HG02981 (cell line): Measurements from ENCODE around the gene RPEL1.
"Not testable (repeated sequence)": the region's sequence is repeated elsewhere in the genome, so short reads cannot be mapped to it uniquely, and the experiment has no call there.

Source experiments
- ATAC-seq: cut with Tn5 transposase; IDR thresholded peaks from one replicate; pipeline ENCODE4 v1.9.1; 2021; ENCODE audit warnings: mild to moderate bottlenecking, moderate library complexity; ENCODE audit not compliant: unreplicated experiment

Gene RPEL1

GRCh38 chr10:103245587-103245986 lies at the start of gene RPEL1:
Gene RPEL1, plus strand, starts transcription at chr10:103245887. Its CDS starts 110 bp downstream, at chr10:103245997.
- not testable (repeated sequence) for ATAC-seq

DNA sequence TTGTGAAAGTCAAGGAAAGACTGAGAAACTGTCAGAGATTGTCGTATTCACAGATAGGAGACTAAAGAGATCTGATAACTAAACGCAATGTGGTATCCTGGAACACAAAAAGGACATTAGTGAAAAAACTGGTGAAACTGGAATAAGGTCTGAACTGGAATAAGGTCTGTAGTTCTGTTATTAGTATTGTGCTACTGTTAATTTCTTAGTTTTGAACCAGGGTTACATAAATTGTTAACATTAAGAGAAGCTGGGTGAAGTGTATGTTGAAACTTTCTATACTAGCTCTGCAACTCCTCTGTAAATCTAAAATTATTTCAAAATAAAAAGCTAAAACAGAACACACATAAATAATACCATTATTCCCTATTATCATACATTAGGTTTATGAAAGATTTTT lies 49.2 kb upstream of the RPEL1 start:
- ATAC-seq: no peak

DNA sequence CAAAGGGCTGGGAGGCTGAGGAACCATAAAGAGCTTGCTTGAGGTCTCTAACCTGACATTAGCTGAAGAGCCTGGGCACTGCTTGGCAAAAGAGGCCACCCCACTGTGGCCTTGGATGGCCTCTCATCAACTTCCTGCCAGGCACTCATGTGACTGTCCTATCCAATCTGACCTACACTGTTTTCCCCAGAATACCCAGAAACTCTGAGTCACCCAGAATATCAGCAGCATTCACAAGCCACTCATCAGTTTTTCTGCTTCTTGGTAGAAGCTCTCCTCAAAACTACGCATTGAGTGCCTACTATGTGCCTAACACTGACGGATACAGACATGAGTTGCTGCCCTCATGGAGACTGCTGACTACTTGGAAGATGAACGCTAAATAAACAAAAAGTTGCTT lies 48.5 kb upstream of the RPEL1 start:
- ATAC-seq: no peak

DNA sequence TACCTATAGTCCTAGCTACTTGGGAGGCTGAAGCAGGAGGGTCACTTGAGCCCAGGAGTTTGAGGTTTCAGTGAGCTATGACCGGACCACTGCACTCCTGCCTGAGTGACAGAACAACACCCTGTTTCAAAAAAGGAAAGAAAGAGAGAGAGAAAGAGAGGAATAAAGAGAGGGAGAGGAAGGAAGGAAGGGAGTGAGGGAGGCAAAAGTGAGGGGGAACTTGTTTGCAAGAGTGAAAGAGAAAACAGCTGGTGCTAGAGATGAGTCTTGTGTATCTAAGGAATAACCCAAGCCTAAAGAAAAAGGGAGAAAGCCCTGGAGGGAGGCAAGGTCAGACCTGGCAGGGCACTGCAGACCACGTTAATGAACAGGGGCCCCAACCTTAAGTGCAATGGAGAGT lies 47.8 kb upstream of the RPEL1 start:
- no peak for ATAC-seq

DNA sequence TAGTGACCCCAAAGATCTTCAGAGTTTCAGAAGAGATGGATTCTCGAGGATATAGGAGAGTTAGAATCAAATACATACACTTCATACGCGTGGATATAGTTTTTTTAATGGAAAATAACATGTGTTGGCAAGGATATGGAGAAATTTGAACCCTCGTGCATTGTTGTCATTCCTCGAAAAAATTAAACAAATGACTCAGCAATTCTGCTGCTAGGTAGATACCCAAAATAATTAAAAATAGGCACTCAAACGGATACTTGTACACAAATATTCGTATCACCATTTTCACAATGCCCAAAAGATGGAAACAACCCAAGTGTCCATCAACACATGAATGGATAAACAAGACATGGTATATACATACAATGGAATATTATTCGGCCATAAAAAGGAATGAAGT lies 47.0 kb upstream of the RPEL1 start:
- ATAC-seq: no peak

DNA sequence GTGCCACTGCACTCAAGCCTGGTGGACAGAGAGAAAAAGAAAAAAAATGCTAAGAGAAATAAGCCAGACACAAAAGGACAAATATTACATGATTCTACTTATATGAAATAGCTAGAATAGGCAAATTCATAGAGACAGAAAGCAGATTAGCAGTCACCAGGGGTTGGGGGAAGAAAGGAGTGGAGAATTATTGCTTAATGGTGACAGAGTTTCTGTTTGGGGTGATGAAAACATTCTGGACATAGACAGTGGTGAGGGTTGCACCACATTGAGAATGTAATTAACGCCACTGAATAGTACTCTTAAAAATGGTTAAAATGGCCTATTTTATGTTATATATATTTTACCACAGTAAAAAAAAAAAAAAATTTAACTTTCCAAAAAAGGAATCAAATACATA lies 46.2 kb upstream of the RPEL1 start:
- no peak for ATAC-seq

DNA sequence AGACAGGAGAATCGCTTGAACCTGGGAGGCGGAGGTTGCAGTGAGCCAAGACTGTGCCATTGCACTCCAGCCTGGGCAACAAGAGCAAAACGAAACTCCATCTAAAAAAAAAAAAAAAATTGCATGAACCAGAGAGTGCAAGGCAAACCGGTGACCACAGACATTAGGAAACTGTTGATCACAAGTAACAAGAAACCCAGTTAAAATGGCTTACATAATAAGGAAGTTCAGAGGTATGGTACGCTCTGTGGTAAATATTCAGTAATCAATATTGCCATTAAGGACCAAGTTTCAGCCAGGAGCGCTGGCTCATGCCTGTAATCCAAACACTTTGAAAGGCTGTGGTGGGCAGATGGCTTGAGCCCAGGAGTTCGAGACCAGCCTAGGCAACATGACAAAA lies 43.4 kb upstream of the RPEL1 start:
- no peak for ATAC-seq

DNA sequence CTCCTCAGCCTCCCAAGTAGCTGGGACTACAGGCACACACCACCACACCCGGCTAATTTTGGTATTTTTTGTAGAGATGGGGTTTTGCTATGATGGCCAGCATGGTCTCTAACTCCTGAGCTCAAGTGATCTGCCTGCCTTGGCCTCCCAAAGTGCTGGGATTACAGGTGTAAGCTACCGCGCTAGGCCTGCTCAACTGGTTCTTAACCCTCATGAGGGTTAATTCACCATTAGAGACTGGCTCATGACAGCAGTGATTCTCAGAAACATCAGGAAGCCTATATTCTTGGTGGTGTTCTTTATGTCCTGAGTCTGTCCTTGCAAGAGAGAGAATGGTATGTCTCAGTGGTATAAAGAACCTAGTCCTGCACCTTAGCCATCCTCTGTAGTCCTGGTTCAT lies 42.2 kb upstream of the RPEL1 start:
- no peak for ATAC-seq

DNA sequence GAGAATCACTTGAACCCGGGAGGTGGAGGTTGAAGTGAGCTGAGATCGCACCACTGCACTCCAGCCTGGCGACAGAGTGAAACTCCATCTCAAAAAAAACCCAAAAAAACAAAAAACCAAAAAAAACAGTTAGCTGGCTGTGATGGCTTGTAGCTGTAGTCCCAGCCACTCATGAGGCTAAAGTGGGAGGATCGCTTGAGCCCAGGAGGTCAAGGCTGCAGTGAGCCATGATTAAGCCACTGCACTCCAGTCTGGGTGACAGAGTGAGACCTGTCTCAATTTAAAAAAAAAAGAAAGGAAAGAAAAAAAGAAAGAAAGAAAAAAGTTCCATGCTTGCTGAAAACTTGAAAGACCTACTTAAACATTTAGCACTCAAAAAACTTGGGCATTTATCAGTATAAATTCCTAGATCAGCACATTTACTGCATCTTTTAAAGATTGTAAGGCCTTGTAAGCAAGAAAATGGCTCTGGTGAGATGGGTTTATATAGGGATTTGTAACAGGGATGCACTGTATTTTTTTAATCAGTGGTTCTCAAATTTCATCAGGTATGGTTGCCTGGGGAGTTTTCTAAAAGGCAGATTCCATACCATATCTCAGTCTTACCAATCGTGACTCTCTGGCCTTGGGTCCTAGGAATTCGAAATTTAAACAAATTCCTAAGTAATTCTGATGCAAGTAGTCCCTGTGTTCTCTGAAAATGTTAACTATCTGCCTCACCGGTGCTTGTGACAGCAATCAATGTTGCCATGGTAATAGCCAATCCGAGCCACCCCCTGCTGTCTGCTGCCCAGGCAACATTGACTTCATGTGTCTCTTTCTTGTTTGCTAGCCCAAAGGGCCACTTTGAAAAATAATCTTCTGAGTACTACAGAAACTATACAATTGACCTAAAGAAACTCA lies 41.1 kb upstream of the RPEL1 start:
- ATAC-seq: no peak

DNA sequence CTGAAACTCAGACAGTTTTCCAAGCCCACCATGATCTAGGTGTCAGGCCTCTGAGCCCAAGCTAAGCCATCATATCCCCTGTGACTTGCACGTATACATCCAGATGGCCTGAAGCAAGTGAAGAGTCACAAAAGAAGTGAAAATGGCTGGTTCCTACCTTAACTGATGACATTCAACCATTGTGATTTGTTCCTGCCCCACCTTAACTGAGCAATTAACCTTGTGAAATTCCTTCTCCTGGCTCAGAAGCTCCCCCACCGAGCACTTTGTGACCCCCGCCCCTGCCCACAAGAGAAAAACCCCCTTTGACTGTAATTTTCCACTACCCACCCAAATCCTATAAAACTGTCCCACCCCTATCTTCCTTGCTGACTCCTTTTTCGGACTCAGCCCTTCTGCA lies 40.3 kb upstream of the RPEL1 start:
- not testable (repeated sequence) for ATAC-seq

- not testable (repeated sequence) for ATAC-seq
Measured at GRCh38 chr10:103206715-103207114, 39.0 kb upstream of the RPEL1 start.

DNA sequence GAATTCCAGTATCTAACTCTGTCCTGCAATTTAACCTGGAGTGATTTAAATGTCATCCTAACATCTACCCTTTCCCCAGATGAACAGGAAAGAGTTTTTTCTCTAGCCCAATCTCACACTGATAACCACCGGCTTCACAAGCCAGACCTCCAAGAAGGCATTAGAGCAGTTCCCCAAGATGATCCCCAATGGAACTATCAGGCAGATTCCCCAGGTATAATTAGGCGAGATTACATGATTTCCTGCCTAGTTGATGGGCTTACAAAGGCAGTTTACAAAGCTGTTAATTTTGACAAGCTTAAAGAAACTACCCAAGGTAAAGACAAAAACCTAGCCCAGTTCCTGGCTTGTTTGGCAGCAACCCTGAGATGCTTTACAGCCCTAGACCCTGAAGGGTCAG lies 38.5 kb upstream of the RPEL1 start:
- ATAC-seq: no peak

- not testable (repeated sequence) for ATAC-seq
Measured at GRCh38 chr10:103207643-103208042, 38.0 kb upstream of the RPEL1 start.

GRCh38 chr10:103210262-103210661 lies 35.4 kb upstream of the RPEL1 start:
- not testable (repeated sequence) for ATAC-seq

- no peak for ATAC-seq
Measured at GRCh38 chr10:103215601-103216000, 30.1 kb upstream of the RPEL1 start.

DNA sequence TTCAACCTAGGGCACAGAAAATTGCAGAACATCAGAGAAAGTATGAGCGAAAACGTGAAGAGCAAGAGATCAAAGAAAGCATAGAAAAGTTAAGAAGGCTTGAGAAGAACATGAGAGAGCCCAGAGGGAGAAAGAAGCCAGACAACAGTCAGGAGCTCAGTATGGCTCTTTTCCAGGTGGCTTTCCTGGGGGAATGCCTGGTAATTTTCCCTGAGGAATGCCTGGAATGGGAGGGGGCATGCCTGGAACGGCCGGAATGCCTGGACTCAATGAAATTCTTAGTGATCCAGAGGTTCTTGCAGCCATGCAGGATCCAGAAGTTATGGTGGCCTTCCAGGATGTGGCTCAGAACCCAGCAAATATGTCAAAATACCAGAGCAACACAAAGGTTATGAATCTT lies 29.3 kb upstream of the RPEL1 start:
- not testable (repeated sequence) for ATAC-seq

DNA sequence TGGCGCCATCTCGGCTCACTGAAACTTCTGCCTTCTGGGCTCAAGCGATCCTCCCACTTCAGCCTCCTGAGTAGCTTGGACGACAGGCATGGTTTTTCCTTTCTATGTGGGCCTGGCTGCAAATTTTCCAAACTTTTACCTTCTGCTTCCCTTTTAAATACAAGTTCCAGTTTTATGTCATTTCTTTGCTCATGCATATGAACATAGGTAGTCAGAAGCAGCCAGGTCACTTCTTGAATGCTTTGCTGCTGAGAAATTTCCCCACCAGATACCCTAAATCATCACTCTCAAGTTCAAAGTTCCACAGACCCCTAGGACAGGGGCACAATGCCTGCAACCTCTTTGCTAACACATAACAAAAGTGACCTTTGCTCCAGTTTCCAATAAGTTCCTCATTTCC lies 21.6 kb upstream of the RPEL1 start:
- ATAC-seq: no peak

- not testable (repeated sequence) for ATAC-seq
Measured at GRCh38 chr10:103224721-103225120, 21.0 kb upstream of the RPEL1 start.

DNA sequence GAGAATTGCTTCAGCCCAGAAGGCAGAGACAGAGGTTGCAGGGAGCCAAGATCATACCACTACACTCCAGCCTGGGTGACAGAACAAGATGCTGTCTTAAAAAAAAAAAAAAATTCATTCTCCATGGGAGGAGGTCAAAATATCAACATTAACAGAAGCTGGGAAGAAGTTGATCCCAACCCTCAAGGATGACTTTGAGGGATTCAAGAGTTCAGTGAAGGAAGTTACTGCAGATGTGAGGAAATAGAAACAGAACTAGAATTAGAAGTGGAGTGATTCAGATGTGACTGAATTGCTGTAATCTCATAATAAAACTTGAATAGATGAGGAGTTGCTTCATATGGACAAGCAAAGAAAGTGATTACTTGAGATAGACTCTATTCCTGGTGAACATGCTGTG lies 19.7 kb upstream of the RPEL1 start:
- ATAC-seq: no peak

DNA sequence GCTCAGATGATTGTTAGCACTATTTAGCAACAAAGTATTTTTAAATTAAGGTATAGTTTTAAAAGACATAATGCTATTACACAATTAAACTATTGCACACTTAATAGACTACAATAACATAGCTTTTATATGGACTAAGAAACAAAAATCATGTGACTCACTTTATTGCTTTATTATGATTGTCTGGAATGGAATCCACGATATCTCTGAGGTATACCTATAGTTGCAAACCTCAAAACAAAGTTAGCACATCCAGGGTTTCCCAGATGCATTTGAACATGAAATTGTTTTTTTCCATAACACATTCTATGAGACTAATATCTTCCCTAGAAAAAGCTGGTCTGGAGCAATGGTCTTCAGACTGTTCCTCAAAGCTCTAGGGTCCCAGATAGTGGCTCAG lies 18.3 kb upstream of the RPEL1 start:
- ATAC-seq: no peak

- no peak for ATAC-seq
Measured at GRCh38 chr10:103231047-103231551, 14.6 kb upstream of the RPEL1 start.

- no peak for ATAC-seq
Measured at GRCh38 chr10:103232131-103232673, 13.5 kb upstream of the RPEL1 start.
